AG09309 (cell line): ENCODE data around the gene HSH2D.

ENCODE experiments used
- DNase-seq: peaks from one replicate; pipeline ENCODE4 v3.0.0-alpha.2; 2010; ENCODE audit warnings: low read depth
- H3K4me3 ChIP-seq: 2 replicates; pipeline ENCODE4 v1.5.1; 2011; ENCODE audit warnings: mild to moderate bottlenecking, low read depth, low read length, moderate library complexity; ENCODE audit not compliant: control insufficient read depth
- TF ChIP-seq, protein P1 (sequence below): IDR thresholded peaks from 2 replicates; pipeline ENCODE4 v1.5.1; 2011; ENCODE audit warnings: mild to moderate bottlenecking, low read depth, low read length, inconsistent platforms; ENCODE audit not compliant: insufficient read depth, control insufficient read depth; ENCODE audit errors: missing control alignments

Gene HSH2D

DNA sequence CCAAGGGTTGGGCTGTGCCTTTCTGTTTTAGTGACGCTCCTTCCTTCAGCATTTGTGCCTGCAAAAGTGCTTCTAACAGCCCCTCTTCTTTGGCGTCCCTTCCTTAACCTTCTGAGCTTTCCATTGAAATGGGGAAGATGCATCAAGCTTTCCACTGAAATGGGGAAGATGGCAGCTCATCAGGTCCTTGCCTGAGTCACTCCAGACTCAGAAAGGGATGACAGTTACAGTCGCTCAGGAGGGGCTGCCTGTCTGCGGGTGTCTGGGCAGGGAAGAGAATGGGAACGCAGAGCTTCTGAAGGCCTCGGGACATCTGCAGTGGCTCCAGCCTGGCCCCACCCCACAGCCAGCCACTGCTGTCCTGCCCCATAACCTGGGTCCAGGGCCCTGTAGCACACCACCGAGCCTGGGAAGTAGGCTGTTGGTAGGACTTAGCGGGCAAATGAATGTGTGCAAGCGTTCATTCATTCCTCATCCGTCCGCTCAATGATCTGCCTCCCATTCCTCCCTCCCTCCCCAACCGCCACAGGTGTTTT lies 64.1 kb downstream of the HSH2D start:
- no peak overlapping the region for H3K4me3 ChIP-seq
- no peak for DNase-seq
- TF ChIP-seq, protein P1, sequence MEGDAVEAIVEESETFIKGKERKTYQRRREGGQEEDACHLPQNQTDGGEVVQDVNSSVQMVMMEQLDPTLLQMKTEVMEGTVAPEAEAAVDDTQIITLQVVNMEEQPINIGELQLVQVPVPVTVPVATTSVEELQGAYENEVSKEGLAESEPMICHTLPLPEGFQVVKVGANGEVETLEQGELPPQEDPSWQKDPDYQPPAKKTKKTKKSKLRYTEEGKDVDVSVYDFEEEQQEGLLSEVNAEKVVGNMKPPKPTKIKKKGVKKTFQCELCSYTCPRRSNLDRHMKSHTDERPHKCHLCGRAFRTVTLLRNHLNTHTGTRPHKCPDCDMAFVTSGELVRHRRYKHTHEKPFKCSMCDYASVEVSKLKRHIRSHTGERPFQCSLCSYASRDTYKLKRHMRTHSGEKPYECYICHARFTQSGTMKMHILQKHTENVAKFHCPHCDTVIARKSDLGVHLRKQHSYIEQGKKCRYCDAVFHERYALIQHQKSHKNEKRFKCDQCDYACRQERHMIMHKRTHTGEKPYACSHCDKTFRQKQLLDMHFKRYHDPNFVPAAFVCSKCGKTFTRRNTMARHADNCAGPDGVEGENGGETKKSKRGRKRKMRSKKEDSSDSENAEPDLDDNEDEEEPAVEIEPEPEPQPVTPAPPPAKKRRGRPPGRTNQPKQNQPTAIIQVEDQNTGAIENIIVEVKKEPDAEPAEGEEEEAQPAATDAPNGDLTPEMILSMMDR, result no peak
